Cardiac fibroblast (primary cell): ENCODE data around the gene NUBP2.

Source experiments
- DNase-seq, 2 donors: peaks; one replicate each; pipeline versions ENCODE4 v3.0.0 to v3.0.0-alpha.2; 2010; ENCODE audit warnings: low read depth in 2 of 2
- H3K4me3 ChIP-seq, 2 donors: replicated peaks in 1 of 2; 1 replicate in 1 of 2; 2 replicates in 1 of 2; pipeline ENCODE4 v1.5.1; 2011; ENCODE audit warnings: low read depth in 2 of 2, low read length in 2 of 2, mild to moderate bottlenecking in 2 of 2, moderate library complexity in 1 of 2
- CTCF ChIP-seq: IDR thresholded peaks from one replicate; pipeline ENCODE4 v1.5.1; 2011; ENCODE audit warnings: low read depth, mild to moderate bottlenecking, low read length, inconsistent platforms

Gene NUBP2

GRCh38 chr16:1782408-1783264 lies at the start of gene NUBP2, which contains the start of gene SPSB3:
NUBP2 (plus strand) TSS chr16:1782960; CDS start chr16:1783021, 61 bp downstream.
SPSB3 (minus strand) TSS chr16:1782571; CDS start chr16:1781483, 1,088 bp downstream.
- H3K4me3 ChIP-seq = peak within 1 kb of the TSS; percentile 80 to 89
- TF ChIP-seq CTCF = no peak
- DNase-seq = peak; percentile 100

GRCh38 chr16:1734123-1734522 lies 48.6 kb upstream of the NUBP2 start:
- no peak overlapping the region for H3K4me3 ChIP-seq
- no peak for DNase-seq
- no peak for TF ChIP-seq CTCF

- H3K4me3 ChIP-seq = no peak overlapping the region
- TF ChIP-seq CTCF = no peak
- no peak for DNase-seq
These were observed 47.9 kb upstream of the NUBP2 start for GRCh38 chr16:1734816-1735215.

- no peak overlapping the region for H3K4me3 ChIP-seq
- TF ChIP-seq CTCF = no peak
- DNase-seq = no peak
These were observed 42.5 kb upstream of the NUBP2 start for GRCh38 chr16:1740234-1740633.

GRCh38 chr16:1740781-1741490 lies 41.8 kb upstream of the NUBP2 start:
- no peak for TF ChIP-seq CTCF
- DNase-seq = no peak

GRCh38 chr16:1741553-1742165 lies 41.1 kb upstream of the NUBP2 start:
- DNase-seq = no peak
- no peak overlapping the region for H3K4me3 ChIP-seq
- no peak for TF ChIP-seq CTCF

More at GRCh38 chr16:1740781-1741490, 41.8 kb upstream of the NUBP2 start:
- no peak overlapping the region for H3K4me3 ChIP-seq
